ENCODE measurements around the gene GSE1. TPM values are rescaled to one million over a fixed set of nuclear protein-coding genes. Genes with fewer than 3 reads are reported as not detected.

GSE1 gene
- total and polyA plus RNA-seq, 2 of the 13 experiments (the other 11 are each of a cell fraction or from before 2014, with no cell fraction given) = 16.1 to 31.2 TPM

DNA sequence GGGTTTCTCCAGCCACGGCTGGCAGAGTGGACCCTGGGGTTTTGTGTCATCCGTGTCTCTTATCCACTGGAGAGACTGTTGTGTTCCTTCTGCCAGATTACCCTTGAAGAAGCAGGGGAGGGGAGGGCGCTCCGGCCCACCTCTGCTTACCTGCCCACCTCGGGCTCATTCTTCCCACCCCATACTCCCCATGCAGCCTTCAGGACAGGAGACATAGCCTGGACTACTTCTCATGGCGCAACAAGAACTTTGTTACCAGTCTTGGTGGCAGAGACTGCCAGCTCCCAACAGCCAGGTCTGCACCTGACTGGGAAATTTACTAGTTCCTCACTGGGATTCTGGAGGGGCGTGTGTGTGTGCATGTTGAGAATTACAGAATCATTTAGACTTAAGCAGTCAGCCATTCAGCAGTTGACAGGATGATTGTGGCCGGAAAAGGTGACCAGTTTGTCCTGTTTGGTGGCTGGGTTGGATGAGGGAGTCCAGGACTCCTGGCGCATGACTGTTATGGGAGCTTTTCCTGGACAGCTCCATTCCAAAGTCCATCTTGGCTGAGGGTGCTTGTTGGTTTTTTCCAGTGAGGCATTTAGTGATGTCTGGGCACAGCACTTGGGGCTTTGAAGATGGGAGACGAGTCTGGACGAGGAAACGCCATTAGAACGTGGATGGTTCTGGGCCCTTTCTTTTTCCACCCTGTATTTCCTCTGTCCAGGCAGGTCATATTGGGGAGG, 8.7 kb downstream of the GSE1 start (continued):
- peak; percentile 86 for TF ChIP-seq PAXIP1 (CRISPR knock-in tag; conservative IDR thresholded peaks at IDR 0.05)
- peak; percentile 92 for TF ChIP-seq HNF4G (IDR thresholded peaks at IDR 0.05; ENCODE audit: borderline replicate concordance, low read depth, low read length)
- TF ChIP-seq HNF4G (CRISPR knock-in tag; IDR thresholded peaks at IDR 0.05; ENCODE audit: borderline replicate concordance, low read depth) = peak; percentile 77; the same call in 1 of the 2 replicates
- no peak for TF ChIP-seq ZNF589 (CRISPR knock-in tag; conservative IDR thresholded peaks at IDR 0.05)
- TF ChIP-seq ZNF598 (CRISPR knock-in tag; IDR thresholded peaks at IDR 0.05; ENCODE audit: borderline replicate concordance) = peak; percentile 84
- TF ChIP-seq NRL (CRISPR knock-in tag; IDR thresholded peaks at IDR 0.05; ENCODE audit: borderline replicate concordance) = no peak
- no peak for TF ChIP-seq TMF1 (CRISPR knock-in tag; IDR thresholded peaks at IDR 0.05; ENCODE audit: low read depth)
- TF ChIP-seq, protein P1, sequence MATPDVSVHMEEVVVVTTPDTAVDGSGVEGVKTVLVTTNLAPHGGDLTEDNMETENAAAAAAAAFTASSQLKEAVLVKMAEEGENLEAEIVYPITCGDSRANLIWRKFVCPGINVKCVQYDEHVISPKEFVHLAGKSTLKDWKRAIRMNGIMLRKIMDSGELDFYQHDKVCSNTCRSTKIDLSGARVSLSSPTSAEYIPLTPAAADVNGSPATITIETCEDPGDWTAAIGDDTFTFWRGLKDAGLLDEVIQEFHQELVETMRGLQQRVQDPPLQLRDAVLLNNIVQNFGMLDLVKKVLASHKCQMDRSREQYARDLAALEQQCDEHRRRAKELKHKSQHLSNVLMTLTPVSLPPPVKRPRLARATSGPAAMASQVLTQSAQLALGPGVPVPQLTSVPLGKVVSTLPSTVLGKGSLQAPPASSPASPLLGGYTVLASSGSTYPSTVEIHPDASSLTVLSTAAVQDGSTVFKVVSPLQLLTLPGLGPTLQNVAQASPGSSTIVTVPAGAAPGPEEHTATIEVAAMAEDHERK (CRISPR knock-in tag; IDR thresholded peaks at IDR 0.05; ENCODE audit: low read depth) = no peak
- TF ChIP-seq, protein P2, sequence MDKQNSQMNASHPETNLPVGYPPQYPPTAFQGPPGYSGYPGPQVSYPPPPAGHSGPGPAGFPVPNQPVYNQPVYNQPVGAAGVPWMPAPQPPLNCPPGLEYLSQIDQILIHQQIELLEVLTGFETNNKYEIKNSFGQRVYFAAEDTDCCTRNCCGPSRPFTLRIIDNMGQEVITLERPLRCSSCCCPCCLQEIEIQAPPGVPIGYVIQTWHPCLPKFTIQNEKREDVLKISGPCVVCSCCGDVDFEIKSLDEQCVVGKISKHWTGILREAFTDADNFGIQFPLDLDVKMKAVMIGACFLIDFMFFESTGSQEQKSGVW (CRISPR knock-in tag; IDR thresholded peaks at IDR 0.05; ENCODE audit: borderline replicate concordance) = no peak
- TF ChIP-seq TOPORS (CRISPR knock-in tag; IDR thresholded peaks at IDR 0.05) = no peak
- TF ChIP-seq ZNF749 (CRISPR knock-in tag; IDR thresholded peaks at IDR 0.05; ENCODE audit: borderline replicate concordance) = no peak
- TF ChIP-seq ZNF260 (CRISPR knock-in tag; IDR thresholded peaks at IDR 0.05; ENCODE audit: borderline replicate concordance, low read depth) = no peak
- 0 out of 2 replicates have a peak, but pooled peaks have one; percentile 31 for TF ChIP-seq CSRNP1 (CRISPR knock-in tag; IDR thresholded peaks at IDR 0.05)
- TF ChIP-seq, protein P3, sequence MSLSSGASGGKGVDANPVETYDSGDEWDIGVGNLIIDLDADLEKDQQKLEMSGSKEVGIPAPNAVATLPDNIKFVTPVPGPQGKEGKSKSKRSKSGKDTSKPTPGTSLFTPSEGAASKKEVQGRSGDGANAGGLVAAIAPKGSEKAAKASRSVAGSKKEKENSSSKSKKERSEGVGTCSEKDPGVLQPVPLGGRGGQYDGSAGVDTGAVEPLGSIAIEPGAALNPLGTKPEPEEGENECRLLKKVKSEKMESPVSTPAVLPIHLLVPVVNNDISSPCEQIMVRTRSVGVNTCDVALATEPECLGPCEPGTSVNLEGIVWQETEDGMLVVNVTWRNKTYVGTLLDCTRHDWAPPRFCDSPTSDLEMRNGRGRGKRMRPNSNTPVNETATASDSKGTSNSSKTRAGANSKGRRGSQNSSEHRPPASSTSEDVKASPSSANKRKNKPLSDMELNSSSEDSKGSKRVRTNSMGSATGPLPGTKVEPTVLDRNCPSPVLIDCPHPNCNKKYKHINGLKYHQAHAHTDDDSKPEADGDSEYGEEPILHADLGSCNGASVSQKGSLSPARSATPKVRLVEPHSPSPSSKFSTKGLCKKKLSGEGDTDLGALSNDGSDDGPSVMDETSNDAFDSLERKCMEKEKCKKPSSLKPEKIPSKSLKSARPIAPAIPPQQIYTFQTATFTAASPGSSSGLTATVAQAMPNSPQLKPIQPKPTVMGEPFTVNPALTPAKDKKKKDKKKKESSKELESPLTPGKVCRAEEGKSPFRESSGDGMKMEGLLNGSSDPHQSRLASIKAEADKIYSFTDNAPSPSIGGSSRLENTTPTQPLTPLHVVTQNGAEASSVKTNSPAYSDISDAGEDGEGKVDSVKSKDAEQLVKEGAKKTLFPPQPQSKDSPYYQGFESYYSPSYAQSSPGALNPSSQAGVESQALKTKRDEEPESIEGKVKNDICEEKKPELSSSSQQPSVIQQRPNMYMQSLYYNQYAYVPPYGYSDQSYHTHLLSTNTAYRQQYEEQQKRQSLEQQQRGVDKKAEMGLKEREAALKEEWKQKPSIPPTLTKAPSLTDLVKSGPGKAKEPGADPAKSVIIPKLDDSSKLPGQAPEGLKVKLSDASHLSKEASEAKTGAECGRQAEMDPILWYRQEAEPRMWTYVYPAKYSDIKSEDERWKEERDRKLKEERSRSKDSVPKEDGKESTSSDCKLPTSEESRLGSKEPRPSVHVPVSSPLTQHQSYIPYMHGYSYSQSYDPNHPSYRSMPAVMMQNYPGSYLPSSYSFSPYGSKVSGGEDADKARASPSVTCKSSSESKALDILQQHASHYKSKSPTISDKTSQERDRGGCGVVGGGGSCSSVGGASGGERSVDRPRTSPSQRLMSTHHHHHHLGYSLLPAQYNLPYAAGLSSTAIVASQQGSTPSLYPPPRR (CRISPR knock-in tag; IDR thresholded peaks at IDR 0.05; ENCODE audit: borderline replicate concordance) = 0 out of 2 replicates have a peak, but pooled peaks have one; percentile 45
